ENCODE results near the gene FUT3. TPM values are rescaled to one million over a fixed set of nuclear protein-coding genes. Genes with fewer than 3 reads are reported as not detected.

Gene FUT3
- total RNA-seq, 3 donors from 2014 or later = 0.10 TPM; not detected in 2

DNA sequence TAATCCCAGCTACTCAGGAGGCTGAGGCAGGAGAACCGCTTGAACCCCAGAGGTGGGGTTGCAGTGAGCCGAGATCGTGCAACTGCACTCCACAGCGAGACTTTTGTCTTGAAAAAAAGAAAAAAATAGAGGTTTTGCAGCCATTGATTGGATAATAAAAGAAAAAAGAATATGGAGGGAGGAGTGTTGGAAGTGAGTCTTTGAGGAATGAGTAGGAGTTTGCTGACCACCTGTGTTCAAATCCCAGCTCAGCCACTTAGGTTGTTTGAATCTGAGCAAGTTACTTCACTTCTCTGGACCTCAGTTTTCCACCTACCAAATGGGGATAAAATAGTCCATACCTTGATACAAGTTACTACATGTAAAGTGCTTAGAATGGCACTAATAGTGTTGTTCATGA is 40.1 kb downstream of the FUT3 start:
- Mint-ChIP-seq H3K4me3 (no peak overlapping the region), H3K27me3 (ENCODE audit: low read depth) (no peaks in the 10 kb centered on the region), H3K36me3 (ENCODE audit: insufficient read depth) (no peaks in the 10 kb centered on the region), H3K9me3 (no peaks in the 10 kb centered on the region), H3K4me1 (ENCODE audit: low read depth) (no peaks in the 10 kb centered on the region)
- no peak for ATAC-seq
- no peak for DNase-seq

DNA sequence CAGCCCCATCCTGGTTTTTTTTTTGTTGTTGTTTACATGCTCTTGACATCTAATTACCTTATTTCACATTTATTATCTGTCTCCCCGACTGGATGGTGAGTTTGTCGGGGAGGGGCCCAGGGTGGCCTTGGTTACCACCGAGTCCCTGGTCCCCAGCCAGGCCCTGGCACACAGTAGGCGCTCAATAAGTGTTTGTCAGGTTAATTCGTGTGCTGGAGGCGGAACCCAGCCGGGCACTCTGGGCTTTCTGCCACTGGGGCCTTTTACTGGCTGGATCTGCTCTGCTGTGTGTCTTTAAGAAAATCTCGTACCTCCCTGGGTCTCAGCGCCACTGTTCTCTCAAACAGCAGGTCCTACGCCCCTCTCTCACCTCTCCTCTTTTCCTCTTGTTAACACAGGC is 41.8 kb downstream of the FUT3 start:
- ATAC-seq (no peak), DNase-seq (no peak)
- Mint-ChIP-seq H3K27me3 (ENCODE audit: low read depth) (peaks cover 3% of the 10 kb centered on the region), H3K4me3 (no peak overlapping the region), H3K4me1 (ENCODE audit: low read depth) (peaks cover 2% of the 10 kb centered on the region), H3K36me3 (ENCODE audit: insufficient read depth) (no peaks in the 10 kb centered on the region), H3K9me3 (no peaks in the 10 kb centered on the region)

DNA sequence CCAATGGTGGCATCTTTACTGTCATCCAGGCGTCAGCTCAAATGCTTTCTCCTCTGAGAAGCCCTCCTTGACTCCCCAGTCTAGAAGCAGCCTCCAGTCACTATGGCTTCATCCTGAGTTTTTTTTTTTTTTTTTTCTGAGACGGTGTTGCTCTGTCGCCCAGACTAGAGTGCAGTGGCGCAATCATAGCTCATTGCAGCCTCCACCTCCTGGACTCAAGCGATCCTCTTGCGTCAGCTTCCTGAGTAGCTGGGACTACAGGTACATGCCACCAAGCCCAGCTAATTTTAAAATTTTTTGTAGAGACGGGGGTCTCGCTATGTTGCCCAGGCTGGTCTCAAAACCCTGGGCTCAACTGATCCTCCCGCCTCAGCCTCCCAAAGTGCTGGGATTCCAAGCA is 42.2 kb downstream of the FUT3 start:
- ATAC-seq (no peak), DNase-seq (no peak)
- Mint-ChIP-seq H3K4me3 (no peak overlapping the region), H3K4me1 (ENCODE audit: low read depth) (peaks cover 6% of the 10 kb centered on the region), H3K36me3 (ENCODE audit: insufficient read depth) (no peaks in the 10 kb centered on the region), H3K9me3 (no peaks in the 10 kb centered on the region), H3K27me3 (ENCODE audit: low read depth) (peaks cover 7% of the 10 kb centered on the region)

DNA sequence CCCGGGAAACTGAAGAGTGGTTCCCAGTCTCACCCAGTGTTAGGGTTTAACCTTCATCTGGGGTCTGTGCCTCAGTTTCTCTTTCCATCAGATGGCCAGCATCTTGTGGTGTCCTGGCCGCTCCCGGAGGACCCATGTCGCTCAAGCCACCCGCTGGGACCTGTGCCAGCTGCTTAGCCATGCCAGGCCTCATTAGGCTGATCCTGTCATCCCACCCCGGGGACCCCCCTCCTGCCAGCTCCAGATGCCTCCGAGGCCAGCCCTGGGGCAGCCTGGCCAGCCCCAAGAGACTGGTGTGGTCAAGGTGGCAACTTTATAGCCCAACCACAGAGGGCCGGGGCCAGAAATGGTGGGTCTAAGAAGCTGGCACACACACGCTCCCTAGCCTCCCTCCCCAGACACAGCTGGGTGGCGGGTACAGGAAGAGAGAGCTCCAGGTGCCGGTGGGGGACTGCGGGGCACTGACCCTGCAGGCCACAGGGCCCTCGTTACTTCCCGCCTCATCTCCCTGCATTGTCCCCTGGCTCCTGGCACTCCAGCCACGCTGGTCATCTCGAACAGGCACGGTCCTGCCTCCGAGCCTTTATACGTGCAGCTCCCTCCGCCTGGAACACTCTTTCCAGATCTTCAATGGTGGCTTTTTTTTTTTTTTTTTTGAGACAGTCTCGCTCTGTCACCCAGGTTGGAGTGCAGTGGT is 43.0 kb downstream of the FUT3 start:
- H3K27me3 Mint-ChIP-seq (ENCODE audit: low read depth) = peaks cover 9% of the 10 kb centered on the region
- DNase-seq = no peak
- no peaks in the 10 kb centered on the region for H3K36me3 Mint-ChIP-seq (ENCODE audit: insufficient read depth)
- H3K4me1 Mint-ChIP-seq (ENCODE audit: low read depth) = peaks cover 12% of the 10 kb centered on the region
- H3K9me3 Mint-ChIP-seq = no peaks in the 10 kb centered on the region
- H3K4me3 Mint-ChIP-seq = no peak overlapping the region
- no peak for ATAC-seq

DNA sequence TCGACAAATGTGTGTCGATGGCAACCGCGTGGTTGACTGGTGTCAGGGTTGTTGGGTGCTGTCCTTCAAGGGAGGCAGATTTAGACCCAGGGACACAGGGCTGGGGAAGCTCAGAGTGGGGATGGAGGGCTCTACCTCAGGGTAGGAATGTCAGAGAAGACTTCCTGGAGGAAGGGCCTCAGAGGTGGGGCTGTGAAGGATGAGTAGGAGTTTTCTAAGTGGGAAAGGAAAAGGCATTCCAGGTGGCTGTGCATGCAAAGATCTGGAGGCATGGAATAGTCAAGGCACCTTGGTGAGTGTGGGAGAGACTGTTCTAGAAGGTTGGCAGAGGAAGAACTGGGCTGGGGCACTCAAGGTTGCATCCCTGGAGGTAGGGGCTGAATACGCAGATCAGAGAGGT is 44.3 kb downstream of the FUT3 start:
- DNase-seq = no peak
- Mint-ChIP-seq H3K27me3 (ENCODE audit: low read depth) (peaks cover 10% of the 10 kb centered on the region), H3K4me3 (no peak overlapping the region), H3K4me1 (ENCODE audit: low read depth) (peaks cover 19% of the 10 kb centered on the region), H3K9me3 (no peaks in the 10 kb centered on the region), H3K36me3 (ENCODE audit: insufficient read depth) (no peaks in the 10 kb centered on the region)
- ATAC-seq = no peak

DNA sequence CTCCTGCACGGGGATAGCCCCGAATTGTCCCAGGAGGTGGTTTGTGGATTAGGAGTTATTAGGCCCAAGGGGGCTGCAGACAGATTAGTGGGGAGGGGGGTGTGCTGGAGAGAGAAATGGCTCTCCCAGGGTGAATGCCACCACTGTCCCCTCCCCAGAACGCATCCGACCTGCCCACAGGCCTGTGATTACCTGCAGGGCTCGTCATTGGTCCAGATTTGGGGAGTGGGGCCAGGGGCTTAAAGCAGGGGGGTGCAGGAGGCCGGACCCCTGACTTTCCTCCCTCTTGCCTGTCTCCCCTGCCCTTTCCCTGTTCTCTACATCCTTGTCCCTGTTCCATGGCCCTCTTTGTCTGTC is 45.1 kb downstream of the FUT3 start:
- Mint-ChIP-seq H3K4me3 (no peak overlapping the region), H3K27me3 (ENCODE audit: low read depth) (peaks cover 15% of the 10 kb centered on the region), H3K9me3 (no peaks in the 10 kb centered on the region), H3K4me1 (ENCODE audit: low read depth) (peaks cover 21% of the 10 kb centered on the region), H3K36me3 (ENCODE audit: insufficient read depth) (no peaks in the 10 kb centered on the region)
- DNase-seq (no peak), ATAC-seq (no peak)

DNA sequence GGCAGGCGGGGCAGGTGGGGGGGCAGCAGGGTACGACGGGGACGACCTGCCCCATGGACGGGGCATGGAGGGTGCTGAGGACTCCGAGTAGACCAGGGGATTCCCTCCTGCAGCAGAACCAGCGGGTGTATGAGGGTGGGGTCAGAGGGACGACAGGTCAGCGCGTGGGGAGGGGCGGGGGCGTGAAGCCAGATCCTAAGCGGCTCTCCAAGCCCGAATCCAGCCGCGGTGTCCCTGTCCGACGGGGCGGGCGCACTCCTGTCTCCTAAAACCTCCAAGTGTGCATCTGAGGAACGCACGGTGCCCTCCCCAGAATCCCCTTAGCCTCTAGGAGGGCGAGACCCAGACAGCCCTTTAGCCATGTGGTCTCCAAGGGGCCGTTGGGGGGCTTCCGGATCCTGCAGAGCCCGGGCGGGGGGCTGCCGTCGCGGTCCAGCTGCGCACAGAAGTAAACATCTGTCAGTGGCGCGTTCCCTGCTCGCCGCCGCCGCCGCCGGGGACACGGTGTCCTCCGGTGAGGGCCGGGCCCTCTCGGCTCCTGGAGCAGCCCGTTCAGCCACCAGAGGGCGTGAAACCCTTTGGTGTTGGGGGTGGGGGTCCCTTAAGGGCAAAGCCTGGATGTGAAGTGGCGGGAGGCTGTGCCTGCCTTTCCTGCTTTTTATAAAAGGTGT is 45.7 kb downstream of the FUT3 start:
- no peaks in the 10 kb centered on the region for H3K9me3 Mint-ChIP-seq
- H3K36me3 Mint-ChIP-seq (ENCODE audit: insufficient read depth) = no peaks in the 10 kb centered on the region
- H3K4me1 Mint-ChIP-seq (ENCODE audit: low read depth) = peaks cover 21% of the 10 kb centered on the region
- peaks cover 20% of the 10 kb centered on the region for H3K27me3 Mint-ChIP-seq (ENCODE audit: low read depth)
- ATAC-seq = peak in 1 of 2 donors; percentile 20
- peak overlapping the region; percentile 42 for H3K4me3 Mint-ChIP-seq
- peak; percentile 59 for DNase-seq

DNA sequence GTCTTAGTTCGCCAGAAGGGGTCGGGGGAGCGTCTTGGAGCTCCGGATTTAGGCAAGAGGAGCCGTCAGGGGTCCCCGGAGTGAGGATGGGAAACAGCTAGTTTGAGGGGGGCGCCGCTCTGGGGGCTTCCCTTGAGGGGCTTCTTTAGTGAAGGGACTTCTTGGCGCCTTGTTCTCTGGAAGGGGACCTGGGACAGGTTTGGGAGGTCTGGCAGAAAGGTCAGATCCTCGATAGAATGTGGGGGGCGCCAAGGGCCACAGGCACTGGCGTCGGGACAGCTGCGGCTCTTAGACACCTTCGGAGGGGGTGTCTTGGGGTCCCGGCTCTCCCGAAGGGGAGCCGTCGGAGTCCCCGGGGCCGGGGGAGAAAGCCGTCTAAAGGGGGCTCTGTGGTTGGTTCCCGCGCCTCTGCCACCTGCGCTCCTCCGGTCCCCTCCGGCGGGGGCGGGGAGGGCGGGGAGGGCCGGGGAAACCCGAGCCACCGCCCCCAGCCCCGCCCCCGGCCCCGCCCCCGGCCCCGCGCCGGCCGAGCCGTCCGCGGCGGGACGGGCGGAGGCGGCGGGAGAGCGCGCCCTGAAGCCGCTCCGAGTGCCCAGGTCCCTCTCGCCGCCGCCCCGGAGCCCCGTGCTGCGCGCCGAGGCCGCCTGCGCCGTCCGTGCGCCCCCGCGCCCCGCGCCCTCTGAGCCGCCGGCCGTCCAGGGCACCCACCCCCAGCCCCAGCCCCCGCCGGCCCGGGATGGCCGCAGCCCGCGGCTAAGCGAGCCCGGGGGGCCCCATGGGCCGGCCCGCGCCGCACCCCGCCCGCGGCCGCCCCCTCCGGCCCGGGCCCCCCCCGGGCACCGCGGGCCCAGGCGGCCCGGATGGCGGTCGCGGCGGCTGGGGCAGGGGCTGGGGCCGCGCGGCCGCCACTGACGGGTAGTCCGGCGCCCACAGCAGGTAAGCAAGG is 46.5 kb downstream of the FUT3 start, which contains the start of gene NRTN:
NRTN (plus strand) TSS at position 552 of the 946 bp plus-strand sequence. CDS start 19,099 bp downstream, outside the sequence.
- H3K36me3 Mint-ChIP-seq (ENCODE audit: insufficient read depth) = no peaks in the 10 kb centered on the region
- peaks cover 21% of the 10 kb centered on the region for H3K4me1 Mint-ChIP-seq (ENCODE audit: low read depth)
- H3K4me3 Mint-ChIP-seq = peak within 1 kb of the TSS; percentile 67
- peaks cover 24% of the 10 kb centered on the region for H3K27me3 Mint-ChIP-seq (ENCODE audit: low read depth)
- H3K9me3 Mint-ChIP-seq = no peaks in the 10 kb centered on the region
- ATAC-seq (peak; percentile 6 to 22), DNase-seq (peak; percentile 53)

DNA sequence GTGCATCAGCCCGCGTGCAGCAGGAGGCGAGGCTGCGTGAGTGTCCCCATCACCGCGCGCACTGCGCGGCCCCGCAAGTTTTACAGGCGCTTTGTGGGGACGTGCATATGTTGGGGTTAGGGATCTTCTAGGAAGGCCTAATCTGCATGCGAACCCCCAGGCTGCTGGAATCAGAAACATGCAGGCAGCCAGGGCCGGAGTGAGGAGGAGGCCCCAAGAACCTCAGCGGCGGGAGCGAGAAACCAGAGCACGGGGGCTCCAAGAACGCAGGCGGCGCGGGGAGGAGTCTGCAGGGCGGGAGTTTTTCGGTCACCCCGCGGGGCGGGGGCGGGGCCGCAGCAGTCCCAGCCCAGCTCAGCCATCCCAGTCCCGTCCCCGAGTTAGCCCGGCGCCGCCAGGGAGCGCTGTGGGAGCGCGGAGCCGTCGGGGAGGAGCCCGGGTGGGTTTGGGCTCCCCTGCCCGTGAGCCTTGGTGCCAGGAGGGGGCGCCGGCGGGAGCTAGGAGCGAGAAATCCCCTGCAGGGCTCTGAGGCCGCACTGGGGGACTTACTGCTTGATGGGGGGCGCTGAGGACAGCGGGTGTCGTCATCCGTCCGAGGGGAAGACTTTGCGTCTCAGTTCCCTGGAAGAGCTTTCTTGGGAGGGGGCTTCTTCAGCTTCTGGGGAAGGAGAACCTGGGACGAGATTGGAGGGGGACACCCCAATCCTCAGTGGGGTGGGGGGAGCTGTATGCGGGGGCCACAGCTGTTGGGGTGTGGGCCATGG is 47.3 kb downstream of the FUT3 start:
- Mint-ChIP-seq H3K36me3 (ENCODE audit: insufficient read depth) (no peaks in the 10 kb centered on the region), H3K27me3 (ENCODE audit: low read depth) (peaks cover 30% of the 10 kb centered on the region), H3K4me3 (peak overlapping the region; percentile 67), H3K4me1 (ENCODE audit: low read depth) (peaks cover 21% of the 10 kb centered on the region), H3K9me3 (no peaks in the 10 kb centered on the region)
- peak; percentile 94 to 97 for ATAC-seq
- DNase-seq = peak; percentile 90

DNA sequence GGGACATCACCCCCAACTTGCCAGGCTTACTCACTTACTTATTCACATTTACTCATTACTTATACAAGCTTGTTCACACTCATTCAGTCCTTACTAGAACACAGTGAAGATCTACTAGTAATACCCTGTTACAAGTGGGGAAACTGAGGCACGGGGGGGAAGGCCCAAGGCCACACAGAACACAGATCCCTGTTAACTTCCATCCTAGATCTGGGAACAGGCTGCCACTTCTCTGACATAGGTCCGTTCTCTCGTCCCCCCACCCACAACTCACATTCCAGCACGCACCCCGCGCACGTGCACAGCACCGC is 47.9 kb downstream of the FUT3 start:
- Mint-ChIP-seq H3K4me3 (peak overlapping the region; percentile 50), H3K9me3 (no peaks in the 10 kb centered on the region), H3K27me3 (ENCODE audit: low read depth) (peaks cover 35% of the 10 kb centered on the region), H3K4me1 (ENCODE audit: low read depth) (peaks cover 21% of the 10 kb centered on the region), H3K36me3 (ENCODE audit: insufficient read depth) (no peaks in the 10 kb centered on the region)
- ATAC-seq (no peak), DNase-seq (no peak)

DNA sequence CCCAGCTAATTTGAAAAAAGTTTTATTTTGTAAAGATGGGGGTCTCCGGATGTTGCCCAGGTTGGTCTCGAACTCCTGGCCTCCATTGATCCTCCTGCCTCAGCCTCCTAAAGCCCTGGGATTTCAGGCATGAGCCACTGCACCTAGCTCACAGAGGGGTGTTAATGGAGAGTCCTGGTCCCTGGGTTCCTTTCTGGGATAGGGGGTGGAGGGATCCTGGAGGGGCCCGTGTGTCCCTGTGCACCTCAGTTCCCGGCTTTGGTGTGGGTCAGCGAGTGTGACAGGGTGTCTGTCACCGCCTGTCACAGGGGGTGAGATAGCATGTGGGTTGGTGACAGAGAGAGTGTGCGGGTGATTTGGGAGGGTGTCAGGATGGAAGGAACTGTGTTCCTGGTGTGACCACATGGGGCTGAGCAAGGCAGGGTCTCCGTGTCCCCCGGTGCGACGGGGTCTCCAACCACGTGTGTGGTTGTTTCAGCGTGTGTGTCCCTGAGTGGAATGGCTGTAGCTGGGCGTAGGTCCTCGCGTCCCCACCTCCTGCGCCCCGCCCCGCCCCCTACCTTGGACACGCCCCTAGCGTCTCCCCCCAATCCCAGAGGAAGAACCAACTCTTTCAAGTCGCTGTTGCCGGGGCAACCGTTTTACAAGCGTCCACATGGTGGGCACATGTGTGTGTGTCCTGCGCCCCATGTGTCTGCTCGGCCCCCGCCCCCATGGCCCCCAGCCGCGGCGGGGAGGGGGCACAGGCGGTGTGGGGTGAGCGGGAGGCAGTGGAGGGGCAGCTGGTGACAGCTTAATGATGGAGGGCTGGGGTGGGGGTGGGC is 49.2 kb downstream of the FUT3 start:
- DNase-seq (no peak), ATAC-seq (no peak)
- no peaks in the 10 kb centered on the region for H3K36me3 Mint-ChIP-seq (ENCODE audit: insufficient read depth)
- H3K4me1 Mint-ChIP-seq (ENCODE audit: low read depth) = peaks cover 21% of the 10 kb centered on the region
- no peak overlapping the region for H3K4me3 Mint-ChIP-seq
- H3K9me3 Mint-ChIP-seq = no peaks in the 10 kb centered on the region
- peaks cover 36% of the 10 kb centered on the region for H3K27me3 Mint-ChIP-seq (ENCODE audit: low read depth)

DNA sequence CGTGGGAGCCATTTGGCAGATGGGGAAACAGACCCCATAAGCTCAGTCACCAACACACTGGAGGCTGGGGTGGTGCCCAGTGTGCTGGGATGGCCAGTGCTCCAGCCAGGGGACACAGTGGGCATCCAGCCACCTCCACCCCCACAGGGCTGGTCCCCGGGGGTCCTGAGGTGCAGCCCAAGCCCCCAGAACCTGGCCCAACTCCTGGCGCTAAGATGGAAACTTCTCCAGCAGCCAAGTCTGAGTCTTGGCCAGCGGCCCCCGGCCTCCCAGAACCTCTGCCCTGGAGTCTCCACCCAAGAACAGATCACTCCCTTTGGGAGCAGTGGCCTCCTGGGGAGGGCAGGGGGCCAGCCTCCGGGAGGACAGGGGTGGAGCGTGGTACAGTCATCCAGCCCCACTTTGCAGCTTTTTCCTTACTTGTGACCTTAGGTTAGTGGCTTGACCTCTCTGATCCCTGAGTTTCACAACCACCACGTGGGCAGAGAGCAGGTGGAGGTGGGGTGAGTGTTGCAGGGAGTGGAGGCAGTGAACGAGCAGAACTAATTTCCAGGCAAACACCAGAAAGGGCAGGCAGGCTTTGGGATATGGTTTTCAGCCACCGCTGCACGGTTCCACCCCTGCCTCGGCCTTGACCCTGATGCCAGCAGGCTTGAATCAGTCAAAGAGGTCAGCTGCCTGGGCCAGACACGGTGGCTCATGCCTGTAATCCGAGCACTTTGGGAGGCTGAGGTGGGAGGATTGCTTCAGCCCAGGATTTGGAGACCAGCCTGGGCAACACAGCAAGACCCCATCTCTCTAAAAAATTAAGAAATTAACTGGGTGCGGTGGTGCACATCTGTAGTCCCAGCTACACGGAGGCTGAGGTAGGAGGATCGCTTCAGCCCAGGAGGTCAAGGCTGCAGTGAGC is 50.6 kb downstream of the FUT3 start:
- no peaks in the 10 kb centered on the region for H3K9me3 Mint-ChIP-seq
- no peaks in the 10 kb centered on the region for H3K36me3 Mint-ChIP-seq (ENCODE audit: insufficient read depth)

More for the DNA sequence above, 50.6 kb downstream of the FUT3 start:
- DNase-seq (no peak), ATAC-seq (no peak)
- H3K4me3 Mint-ChIP-seq = no peak overlapping the region
- peaks cover 38% of the 10 kb centered on the region for H3K27me3 Mint-ChIP-seq (ENCODE audit: low read depth)
- H3K4me1 Mint-ChIP-seq (ENCODE audit: low read depth) = peaks cover 21% of the 10 kb centered on the region
